Stimulated activated CD4-positive, alpha-beta T cell treated with anti-CD3 and anti-CD28 coated beads, Interleukin-4, amount 100 ng/mL, for 48 hours (primary cell): Measurements from ENCODE around the gene TBL1XR1.
"Not testable (repeated sequence)": the region's sequence is repeated elsewhere in the genome, so short reads cannot be mapped to it uniquely, and the experiment has no call there.

Experiments used
- DNase-seq, 2 donors: peaks; one replicate each; pipeline ENCODE4 v3.0.0-alpha.2; 2020; ENCODE audit warnings: low read depth in 2 of 2

TBL1XR1 gene

DNA sequence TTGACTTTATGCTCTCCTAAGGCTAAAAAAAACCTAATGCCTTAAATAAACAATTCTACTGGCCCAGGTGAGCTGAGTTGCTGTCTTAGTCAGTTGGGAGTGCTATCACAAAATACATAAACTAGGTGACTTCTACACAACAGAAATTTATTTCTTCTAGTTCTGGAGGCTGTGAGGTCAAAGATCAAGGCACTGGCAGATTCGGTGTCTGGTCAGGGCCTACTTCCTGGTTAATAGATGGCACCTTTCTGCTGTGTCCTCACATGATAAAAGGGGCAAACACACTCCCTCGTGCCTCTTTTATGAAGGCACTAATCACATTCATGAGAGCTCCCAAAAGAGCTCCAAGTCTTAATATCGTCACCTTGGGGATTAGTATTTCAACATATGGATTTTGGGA is 11.5 kb upstream of the TBL1XR1 start:
- no peak for DNase-seq

DNA sequence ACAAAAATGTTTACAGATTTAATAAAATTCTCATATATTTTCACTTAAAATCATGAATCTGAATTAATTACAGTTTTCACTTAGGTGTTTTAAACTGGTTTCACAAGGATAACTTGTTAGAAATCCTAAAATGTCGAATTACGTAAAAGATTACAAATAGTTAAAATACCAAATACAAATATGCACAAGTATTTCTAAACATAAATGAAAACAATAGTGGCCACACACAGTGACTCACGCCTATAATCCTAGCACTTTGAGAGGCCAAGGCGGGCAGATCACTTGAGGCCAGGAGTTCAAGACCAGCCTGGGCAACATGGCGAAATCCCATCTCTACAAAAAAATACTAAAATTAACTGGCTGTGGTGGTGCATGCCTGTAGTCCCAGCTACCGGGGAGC is 10.9 kb upstream of the TBL1XR1 start:
- DNase-seq = no peak

DNA sequence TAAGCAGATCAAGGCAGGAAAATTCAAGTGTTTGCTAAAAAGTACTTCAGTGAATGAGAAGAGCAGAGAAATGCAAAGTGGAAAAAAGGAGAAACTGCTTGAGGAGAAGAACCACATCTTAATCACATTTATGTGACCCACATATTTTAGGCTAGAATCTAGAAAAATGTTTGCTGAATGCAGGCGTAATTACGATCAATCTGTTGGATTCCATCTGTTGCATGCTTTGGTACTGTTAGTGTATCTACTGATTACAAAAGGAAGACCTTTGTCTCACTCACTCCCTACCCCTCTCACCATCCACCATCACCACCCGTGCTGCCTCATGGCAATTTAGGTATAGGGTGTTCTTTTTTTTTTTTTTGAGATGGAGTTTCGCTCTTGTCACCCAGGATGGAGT is 9.7 kb upstream of the TBL1XR1 start:
- no peak for DNase-seq

DNA sequence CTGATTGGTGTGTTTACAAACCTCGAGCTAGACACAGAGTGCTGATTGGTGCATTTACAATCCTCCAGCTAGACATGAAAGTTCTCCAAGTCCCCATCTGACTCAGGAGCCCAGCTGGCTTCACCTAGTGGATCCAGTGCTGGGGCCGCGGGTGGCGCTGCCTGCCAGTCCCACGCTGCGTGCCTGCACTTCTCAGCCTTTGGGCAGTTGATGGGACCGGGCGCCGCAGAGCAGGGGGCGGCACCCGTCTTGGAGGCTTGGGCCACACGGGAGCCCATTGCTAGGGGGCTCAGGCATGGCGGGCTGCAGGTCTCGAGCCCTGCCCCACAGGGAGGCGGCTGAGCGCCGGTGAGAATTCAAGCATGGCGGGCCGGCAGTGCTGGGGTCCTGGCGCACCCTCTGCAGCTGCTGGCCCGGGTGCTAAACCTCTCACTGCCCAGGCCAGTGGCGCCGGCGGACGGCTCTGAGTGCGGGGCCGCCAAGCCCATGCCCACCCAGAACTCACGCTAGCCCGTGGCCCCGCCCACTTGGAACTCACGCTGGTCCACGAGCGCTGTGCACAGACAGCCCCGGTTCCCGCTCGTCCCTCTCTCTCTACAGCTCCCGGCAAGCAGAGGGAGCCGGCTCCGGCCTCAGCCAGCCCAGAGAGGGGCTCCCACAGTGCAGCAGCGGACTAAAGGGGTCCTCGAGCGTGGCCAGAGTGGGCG is 6.6 kb upstream of the TBL1XR1 start:
- DNase-seq = no peak

DNA sequence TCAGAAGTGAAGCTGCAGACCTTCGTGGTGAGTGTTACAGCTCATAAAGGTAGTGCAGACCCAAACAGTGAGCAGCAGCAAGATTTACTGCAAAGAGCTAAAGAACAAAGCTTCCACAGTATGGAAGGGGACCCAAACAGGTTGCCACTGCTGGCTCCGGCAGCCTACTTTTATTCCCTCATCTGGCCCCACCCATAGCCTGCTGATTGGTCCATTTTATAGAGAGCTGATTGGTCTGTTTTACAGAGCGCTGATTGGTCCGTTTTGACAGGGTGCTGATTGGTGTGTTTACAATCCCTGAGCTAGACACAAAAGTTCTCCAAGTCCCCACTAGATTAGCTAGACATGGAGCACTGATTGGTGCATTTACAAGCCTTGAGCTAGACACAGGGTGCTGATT is 5.7 kb upstream of the TBL1XR1 start:
- DNase-seq = not testable (repeated sequence)

DNA sequence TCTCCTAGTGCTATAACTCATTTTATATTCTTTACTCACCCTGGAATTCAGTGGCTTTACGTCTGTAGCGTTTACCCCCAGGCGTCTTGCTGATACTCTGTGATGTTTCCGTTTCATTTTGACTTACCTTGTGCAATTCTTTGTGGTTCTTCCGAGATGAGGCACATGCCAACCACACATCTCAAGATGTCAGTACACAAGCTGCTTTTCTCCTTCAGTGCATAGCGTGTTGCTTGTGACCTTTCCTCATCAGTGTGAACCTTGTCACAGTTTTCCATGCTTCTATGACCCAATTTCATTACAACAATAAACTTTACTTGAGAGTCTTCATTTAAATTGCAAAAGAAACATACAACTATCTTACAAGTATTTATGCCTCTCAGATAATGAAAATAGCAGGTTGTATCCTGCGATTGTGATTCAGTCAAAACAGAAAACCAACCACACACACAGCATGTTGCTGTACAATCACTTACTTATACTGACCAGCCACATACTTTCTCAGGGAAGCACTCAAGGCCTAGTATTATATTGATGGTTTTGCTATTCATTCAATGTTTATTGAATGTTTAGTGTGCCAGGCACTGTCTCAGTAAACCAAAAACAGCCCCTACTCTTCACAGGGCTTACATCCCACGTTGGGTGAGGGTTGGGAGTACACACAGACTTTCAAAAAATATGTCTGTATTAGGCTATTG is 4.6 kb upstream of the TBL1XR1 start:
- peak in 1 of 2 donors; percentile 53 for DNase-seq

DNA sequence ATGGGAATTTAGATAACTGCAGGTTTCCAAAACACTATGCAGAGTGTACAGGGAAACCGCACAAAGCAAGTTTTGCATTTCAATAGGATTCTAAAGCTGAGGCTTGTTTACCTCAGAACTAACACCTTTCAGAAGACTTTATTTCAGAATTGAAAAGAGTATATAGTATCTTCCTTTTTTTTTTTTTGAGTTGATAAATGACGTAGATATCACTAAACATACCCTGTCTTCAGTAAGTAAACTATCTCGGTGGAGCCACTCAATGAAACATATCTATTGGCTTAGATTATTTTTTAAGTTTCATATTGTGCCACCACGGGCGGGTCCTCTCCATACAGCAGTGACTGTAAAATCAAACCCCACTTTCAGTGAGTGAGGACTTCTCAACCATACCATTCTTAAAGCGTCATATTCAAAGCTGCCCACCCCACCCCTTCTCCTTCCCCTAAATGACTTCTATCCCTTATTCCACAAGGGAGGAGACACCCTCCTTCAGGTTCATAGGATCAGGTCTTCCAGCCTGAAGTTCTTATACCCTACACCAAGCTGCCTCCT is 2.0 kb upstream of the TBL1XR1 start:
- no peak for DNase-seq

DNA sequence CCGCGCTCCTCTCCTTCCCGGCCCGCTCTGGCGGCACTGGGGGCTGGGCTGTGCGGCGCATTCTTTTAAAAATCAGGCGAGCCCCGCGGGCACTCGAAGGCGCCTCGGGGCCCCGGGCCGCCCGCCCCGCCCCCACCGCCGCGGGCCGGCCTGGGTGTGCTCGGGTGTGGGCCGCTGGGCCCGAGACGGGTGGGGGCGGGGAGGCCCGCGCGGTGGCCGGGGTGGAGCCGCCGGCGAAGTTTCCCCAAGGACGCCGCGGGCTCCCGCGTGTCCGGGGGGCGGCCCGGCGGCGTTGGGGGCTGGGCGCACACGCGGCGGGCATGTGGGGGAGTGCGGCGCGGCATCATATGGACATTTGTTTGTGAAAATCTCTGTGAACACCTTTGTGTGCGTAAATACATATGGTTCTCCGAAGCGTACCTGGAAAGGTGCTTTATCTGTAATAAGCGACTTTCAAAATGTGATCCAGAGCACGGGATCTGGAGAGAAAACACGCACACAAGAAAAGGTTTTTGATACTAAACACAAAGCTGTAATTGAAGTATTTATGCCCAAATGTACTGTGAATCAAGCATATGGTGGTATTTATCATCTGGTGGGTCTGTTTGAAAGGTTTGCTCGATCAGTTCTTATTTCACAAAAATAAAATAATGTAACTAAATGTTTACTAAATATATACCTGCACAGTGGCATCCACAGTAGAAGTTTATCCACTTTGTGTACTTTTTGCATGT is 612 bp upstream of the TBL1XR1 start:
- peak; percentile 45 to 56 for DNase-seq

DNA sequence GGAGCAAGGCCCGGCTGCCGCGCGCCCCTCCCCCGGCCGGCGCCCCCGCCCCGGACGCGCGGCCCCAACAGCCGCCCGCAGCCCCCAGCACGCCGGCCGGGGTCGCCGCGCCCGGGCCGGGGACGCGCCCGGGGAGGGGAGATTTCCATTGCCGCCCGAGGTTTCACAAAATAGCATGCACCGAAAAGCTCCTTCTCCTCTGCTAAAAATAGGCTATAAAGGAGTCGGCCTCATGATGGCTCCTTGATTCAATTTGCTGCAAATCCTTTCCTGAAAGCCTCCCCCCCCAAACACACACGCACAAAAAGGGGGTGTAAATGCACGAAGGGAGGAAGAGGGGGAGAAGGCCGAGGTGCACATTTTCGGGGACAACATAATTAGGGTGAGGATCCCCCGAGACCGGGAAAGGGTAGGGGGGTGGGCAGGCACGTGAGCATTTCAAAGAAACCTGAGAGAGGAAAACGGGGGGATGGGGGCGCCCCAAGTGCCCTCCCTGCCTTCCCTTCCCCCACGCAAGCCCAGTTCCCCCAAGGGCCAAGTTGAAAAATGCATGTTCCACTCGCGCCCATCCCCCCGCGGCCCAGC is 734 bp downstream of the TBL1XR1 start:
- peak in 1 of 2 donors; percentile 46 for DNase-seq

DNA sequence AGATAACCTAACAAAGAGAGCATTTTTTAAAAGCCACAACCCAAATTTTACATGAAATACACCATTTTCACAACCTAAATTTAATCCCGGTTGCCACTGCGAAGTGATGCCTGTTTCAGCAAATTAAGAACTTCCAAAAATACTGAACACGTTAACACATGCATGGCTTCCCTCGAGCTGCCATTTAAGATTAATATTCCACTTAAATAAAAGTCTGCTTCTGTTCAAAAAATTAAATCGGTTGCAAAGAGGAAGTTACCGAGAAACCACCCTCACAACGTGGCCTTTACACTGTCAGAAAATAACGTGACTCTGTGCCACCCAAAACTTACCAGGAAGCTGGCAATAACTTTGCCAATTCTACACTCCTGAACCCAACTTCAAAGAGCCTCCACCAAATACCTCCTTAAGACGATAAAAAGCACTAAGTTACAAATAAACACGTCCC is 1.2 kb downstream of the TBL1XR1 start:
- DNase-seq = no peak

DNA sequence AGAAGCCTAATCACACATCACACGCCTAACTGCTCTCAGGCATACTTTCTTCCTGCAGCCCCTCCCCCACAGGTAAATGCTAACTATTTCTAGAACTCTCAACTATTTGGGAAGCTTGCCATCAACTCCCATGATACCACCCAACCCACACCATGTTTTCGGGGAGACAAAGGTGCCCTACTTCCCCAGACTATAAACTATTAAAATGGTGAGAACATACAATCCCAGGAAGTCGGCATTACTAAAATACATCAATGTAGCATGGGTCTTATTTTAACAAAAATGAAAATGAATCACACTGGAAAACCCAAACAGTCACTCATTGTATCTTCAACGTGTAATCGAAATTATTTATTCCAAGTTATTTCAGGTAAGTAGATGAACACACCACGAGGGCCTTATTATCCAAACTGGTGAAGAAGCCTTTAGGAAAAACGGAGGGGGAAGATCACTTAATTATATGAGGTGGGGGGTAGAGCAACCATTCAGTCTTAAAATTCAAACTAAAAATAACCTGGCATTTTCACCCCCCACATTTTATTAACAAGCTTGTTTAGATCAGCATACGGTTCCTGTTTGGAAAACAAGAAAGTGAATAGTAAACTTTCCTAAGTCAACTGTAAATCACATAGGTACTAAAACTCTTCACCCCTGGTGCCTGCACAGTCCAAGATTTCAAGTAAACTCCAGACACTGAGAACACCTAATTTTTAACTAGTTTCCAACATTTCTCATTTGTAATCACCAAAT is 1.9 kb downstream of the TBL1XR1 start:
- no peak for DNase-seq

DNA sequence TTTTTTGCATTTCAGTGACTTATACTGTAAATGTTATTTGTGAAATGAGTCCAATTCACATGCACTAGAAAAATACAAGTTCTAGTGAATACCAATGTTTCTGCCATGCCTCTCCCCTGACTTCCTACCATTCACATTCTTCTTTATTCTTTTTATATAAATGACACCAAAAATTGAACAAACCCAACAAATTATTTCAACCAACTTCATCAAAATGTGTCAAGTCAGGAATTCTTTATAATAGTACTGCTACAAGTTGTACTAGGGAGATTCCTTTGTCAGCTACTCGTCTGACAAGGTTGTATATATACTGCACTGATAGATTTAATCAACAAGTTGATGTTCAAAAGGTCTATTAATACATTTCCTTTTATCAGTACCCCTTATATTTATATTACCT is 3.0 kb downstream of the TBL1XR1 start:
- no peak for DNase-seq

DNA sequence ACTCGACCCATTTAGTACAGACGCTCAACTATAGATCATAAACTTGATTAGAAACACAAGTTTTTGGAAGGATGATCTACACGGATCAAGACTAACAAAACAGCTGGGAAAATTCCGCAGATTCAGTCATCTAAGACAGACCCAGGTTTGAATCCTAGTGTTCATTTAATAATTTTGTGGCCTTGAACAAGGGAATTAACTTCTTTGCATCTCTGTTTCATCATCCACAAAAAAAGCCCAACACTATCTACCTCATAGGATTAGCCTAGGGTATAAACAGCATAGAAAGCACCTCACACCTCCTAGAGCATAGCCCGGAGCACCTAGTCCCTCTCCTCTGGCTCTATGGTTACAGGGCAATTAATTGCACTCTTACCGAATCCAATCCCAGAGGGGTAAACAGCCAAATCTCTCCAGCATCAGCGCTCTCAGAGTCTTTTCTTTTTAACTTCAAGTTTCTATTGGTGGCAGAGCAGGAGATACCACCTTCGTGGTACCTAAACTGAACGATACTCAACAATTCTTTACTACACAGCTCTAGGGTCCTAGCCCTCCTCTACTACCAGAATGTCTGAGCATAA is 3.5 kb downstream of the TBL1XR1 start:
- no peak for DNase-seq

DNA sequence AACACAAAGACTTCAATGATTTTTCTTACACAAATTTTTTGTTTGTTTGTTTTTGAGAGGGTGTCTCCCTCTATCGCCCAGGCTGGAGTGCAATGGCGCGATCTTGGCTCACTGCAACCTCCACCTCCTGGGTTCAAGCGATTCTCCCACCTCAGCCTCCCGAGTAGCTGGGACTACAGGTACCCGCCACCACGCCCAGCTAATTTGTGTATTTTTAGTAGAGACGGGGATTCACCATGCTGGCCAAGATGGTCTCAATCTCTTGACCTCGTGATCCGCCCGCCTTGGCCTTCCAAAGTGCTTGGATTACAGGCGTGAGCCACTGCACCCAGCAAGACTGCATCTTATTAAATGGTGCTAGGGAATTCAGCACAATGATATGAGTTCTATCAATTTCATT is 4.0 kb downstream of the TBL1XR1 start:
- not testable (repeated sequence) for DNase-seq

DNA sequence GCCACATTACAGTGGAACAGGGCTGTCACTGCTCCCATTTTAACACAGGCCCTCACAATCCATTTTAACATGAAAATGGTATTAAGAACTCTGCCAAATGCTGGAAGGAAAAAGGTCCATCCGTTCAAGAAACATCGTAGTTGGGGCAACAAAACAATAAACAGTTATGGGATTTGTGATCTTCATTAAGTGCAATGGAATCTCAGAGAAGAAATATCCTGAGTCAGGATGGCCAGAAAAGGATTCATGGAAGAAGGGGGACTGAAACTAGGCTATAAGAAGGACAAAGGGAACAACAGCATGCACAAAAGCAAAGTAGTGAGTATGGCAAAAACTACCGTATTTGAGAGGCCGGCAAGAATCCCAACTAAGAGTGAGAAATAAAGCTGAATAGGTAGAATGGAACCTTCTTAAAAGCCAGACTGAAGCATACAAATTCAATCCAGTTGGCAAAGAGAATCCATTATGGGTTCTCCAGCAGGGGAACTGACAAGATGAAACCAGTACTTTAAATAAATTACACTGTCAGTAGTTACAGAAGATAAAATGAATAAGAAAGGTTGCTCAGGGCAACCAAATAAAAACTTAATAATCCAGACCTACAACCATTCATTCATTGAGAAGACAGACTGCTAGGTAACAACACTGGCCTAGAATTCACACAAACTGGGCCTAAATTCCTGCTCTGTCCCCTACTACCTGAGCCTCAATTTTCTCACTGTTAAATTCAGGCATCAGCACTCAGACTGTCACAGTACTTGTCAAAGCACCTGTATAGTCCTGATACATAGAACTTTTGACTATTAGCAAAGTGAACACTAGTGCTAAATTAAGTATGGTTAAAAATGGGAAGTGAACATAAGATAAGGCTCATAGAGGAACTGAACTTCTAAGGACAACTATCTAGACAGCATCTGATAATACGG is 6.3 kb downstream of the TBL1XR1 start:
- no peak for DNase-seq

DNA sequence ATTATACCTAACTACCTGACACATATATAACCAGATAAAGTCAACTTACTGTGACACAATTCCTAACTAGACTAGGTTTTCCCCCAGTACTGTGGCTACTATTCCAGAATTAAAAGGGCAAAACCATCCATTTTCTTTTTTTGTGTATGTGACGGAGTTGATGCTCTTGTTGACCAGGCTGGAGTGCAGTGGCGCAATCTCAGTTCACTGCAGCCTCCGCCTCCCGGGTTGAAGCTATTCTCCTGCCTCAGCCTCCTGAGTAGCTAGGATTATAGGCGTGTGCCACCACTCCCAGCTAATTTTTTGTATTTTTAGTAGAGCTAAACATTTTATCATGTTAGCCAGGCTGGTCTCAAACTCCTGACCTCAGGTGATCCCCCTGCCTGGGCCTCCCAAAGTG is 7.1 kb downstream of the TBL1XR1 start:
- DNase-seq = not testable (repeated sequence)

DNA sequence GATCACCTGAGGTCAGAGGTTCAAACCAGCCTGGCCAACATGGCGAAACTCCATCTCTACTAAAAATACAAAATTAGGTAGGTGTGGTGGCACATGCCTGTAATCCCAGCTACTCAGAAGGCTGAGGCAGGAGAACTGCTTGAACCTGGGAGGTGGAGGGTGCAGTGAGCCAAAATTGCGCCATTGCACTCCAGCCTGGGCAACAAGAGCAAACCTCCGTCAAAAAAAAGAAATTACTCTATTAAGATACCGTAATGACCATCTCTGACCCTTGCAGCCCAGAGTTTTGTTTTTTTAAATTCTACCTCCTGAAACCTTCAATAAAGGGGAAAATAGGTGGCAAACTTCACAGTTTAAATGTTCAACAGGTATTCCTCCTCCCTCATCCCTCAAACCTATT is 9.0 kb downstream of the TBL1XR1 start:
- not testable (repeated sequence) for DNase-seq

DNA sequence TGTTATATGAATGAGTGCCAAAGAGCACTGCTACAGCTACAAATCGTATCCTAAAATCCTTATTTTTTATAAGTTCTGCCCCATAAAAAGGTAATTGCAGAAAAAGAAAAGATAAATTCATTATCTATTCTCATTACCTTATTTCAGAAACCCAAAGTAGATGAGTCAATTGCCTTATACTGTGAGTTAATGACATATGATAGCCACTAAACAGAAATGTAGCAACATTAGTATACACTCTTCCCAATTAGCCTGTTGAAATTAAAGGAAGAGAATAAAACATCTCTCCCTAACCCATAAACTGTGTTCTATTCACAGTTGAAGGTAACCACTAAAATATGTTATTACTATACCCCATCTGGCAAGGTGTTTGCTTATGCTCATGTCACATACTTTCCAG is 11.0 kb downstream of the TBL1XR1 start:
- DNase-seq = no peak

DNA sequence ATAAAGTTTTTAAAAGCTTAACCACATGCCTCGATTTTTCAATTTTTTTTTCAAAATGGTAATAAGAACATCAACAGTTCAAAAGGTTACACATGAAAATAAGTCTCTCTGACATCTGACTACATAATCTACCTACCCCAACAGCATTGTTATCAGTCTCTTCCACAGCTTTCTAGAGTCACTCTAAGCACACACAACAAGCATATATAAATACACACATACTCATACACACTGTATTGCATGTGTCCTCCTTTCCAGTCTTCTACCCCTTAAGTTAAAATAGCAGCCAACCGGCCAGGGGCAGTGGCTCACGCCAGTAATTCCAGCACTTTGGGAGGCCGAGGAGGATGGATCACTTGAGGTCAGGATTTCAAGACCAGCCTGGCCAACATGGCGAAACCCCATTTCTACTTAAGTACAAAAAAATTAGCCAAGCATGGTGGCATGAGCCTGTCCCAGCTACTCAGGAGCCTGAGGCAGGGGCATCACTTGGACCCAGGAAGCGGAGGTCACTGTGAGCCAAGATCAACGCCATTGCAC is 12.2 kb downstream of the TBL1XR1 start:
- no peak for DNase-seq

DNA sequence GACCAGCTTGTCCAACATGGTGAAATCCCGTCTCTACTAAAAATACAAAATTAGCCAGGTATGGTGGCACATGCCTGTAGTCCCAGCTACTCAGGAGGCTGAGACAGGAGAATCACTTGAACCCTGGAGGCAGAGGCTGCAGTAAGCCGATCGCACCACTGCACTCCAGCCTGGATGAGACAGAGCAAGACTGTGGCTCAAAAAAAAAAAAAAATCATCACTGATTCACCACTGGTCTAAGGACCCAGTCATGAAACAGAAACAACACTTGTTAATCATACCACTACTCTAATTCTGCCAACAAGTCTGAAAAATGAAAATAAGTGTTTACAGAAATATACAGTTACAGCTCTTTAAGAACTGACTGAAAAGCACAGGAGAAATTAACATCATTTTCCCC is 12.7 kb downstream of the TBL1XR1 start:
- peak in 1 of 2 donors; percentile 19 for DNase-seq
